OCI-LY1 (cell line): Measurements from ENCODE around the gene AFF4.
A peak's percentile ranks its signal among the peaks of the same experiment; 100 is the strongest.

Experiments
- H2AFZ ChIP-seq: fragments of 200-600 bp; sonication (generic), shearing (Covaris generic); 2 replicates; pipeline ENCODE4 v1.6.0; 2014; ENCODE audit warnings: antibody characterized with exemption, mild to moderate bottlenecking, low read length
- H3F3A ChIP-seq: fragments of 200-600 bp; sonication (generic), shearing (Covaris generic); 2 replicates; pipeline ENCODE4 v1.6.0; 2014; ENCODE audit warnings: mild to moderate bottlenecking, antibody characterized with exemption, low read length, moderate library complexity; ENCODE audit not compliant: insufficient read depth
- H3K27ac ChIP-seq: fragments of 200-600 bp; sonication (generic); 2 replicates; pipeline ENCODE4 v1.5.1; 2014; ENCODE audit warnings: low read length, mixed run types, mild to moderate bottlenecking, low read depth; ENCODE audit not compliant: poor library complexity, severe bottlenecking
- H3K27me3 ChIP-seq: fragments of 200-600 bp; sonication (generic); 2 replicates; pipeline ENCODE4 v1.6.0; 2014; ENCODE audit warnings: antibody characterized with exemption, mild to moderate bottlenecking, low read length, moderate library complexity; ENCODE audit not compliant: insufficient read depth
- H3K36me3 ChIP-seq: fragments of 200-600 bp; sonication (generic); 2 replicates; pipeline ENCODE4 v1.6.1; 2014; ENCODE audit warnings: mild to moderate bottlenecking, antibody characterized with exemption, low read length, moderate library complexity, mixed read lengths; ENCODE audit not compliant: insufficient read depth
- H3K4me1 ChIP-seq: fragments of 200-600 bp; sonication (generic); 2 replicates; pipeline ENCODE4 v1.5.1; 2014; ENCODE audit warnings: mild to moderate bottlenecking, low read length, moderate library complexity; ENCODE audit not compliant: insufficient read depth, severe bottlenecking
- H3K4me2 ChIP-seq: fragments of 200-600 bp; sonication (generic), shearing (Covaris generic); 2 replicates; pipeline ENCODE4 v1.6.1; 2014; ENCODE audit warnings: low read length
- H3K4me3 ChIP-seq: fragments of 200-600 bp; sonication (generic); 2 replicates; pipeline ENCODE4 v1.5.1; 2014; ENCODE audit warnings: low read length, low read depth, mild to moderate bottlenecking, mixed read lengths; ENCODE audit not compliant: poor library complexity, severe bottlenecking
- H3K79me2 ChIP-seq: fragments of 200-600 bp; shearing (Covaris generic); 2 replicates; pipeline ENCODE4 v1.6.1; 2016; ENCODE audit warnings: mixed run types, low read length, mixed read lengths; ENCODE audit not compliant: insufficient read depth
- H3K9ac ChIP-seq: fragments of 200-600 bp; sonication (generic), shearing (Covaris generic); 2 replicates; pipeline ENCODE4 v1.6.1; 2014; ENCODE audit warnings: mild to moderate bottlenecking, low read length, mixed read lengths
- H3K9me2 ChIP-seq: fragments of 200-600 bp; sonication (generic), shearing (Covaris generic); 2 replicates; pipeline ENCODE4 v1.6.1; 2014; ENCODE audit warnings: low read depth, mild to moderate bottlenecking, low read length, mixed read lengths
- H3K9me3 ChIP-seq: fragments of 200-600 bp; shearing (Covaris generic); 2 replicates; pipeline ENCODE4 v1.6.1; 2014; ENCODE audit warnings: low read length, mixed read lengths
- H4K20me1 ChIP-seq: fragments of 200-600 bp; sonication (generic), shearing (Covaris generic); 2 replicates; pipeline ENCODE4 v1.6.0; 2016; ENCODE audit warnings: mild to moderate bottlenecking, low read length; ENCODE audit not compliant: insufficient read depth
- CTCF ChIP-seq: fragments of 200-600 bp; sonication (generic), shearing (Covaris generic); IDR thresholded peaks from 2 replicates; pipeline ENCODE4 v1.5.1; 2017; ENCODE audit warnings: mild to moderate bottlenecking, antibody characterized with exemption, low read length, moderate library complexity, mixed read lengths
- EZH2 ChIP-seq: fragments of 200-600 bp; sonication (generic), shearing (Covaris generic); IDR thresholded peaks from 2 replicates; pipeline ENCODE4 v1.8.0; 2017; ENCODE audit warnings: borderline replicate concordance, mixed run types, mild to moderate bottlenecking, antibody characterized with exemption, low read length, moderate library complexity, mixed read lengths

AFF4 gene

GRCh38 chr5:132829742-132830435, 133.5 kb downstream of the AFF4 start:
- peak overlapping the region; percentile 74 for H3K9ac ChIP-seq
- no peaks in the 10 kb centered on the region for H3K79me2 ChIP-seq
- H3K27ac ChIP-seq = no peak overlapping the region
- H3F3A ChIP-seq = no peaks in the 10 kb centered on the region
- peak overlapping the region; percentile 91 for H3K4me2 ChIP-seq
- peak overlapping the region; percentile 76 for H3K4me3 ChIP-seq
- H2AFZ ChIP-seq = no peak overlapping the region
- H3K9me3 ChIP-seq = no peaks in the 10 kb centered on the region
- no peaks in the 10 kb centered on the region for H3K9me2 ChIP-seq
- H4K20me1 ChIP-seq = no peaks in the 10 kb centered on the region
- H3K36me3 ChIP-seq = no peaks in the 10 kb centered on the region
- TF ChIP-seq CTCF (peak; percentile 76), EZH2 (no peak)
- H3K27me3 ChIP-seq = 0 out of 2 replicates have a peak, but pooled peaks cover 5% of the 10 kb centered on the region
- H3K4me1 ChIP-seq = peaks cover 5% of the 10 kb centered on the region

- Histone ChIP-seq H3K79me2 (no peaks in the 10 kb centered on the region), H3F3A (no peaks in the 10 kb centered on the region), H3K9ac (no peak overlapping the region), H2AFZ (no peak overlapping the region), H3K27me3 (0 out of 2 replicates have a peak, but pooled peaks cover 7% of the 10 kb centered on the region), H4K20me1 (no peaks in the 10 kb centered on the region), H3K27ac (no peak overlapping the region), H3K4me3 (no peak overlapping the region), H3K9me2 (no peaks in the 10 kb centered on the region), H3K4me2 (no peak overlapping the region), H3K9me3 (no peaks in the 10 kb centered on the region), H3K36me3 (no peaks in the 10 kb centered on the region), H3K4me1 (peaks cover 5% of the 10 kb centered on the region)
- TF ChIP-seq CTCF = no peak
- no peak for TF ChIP-seq EZH2
Measured at GRCh38 chr5:132828846-132829494, 134.5 kb downstream of the AFF4 start.

GRCh38 chr5:132827943-132828673, 135.3 kb downstream of the AFF4 start:
- 0 out of 2 replicates have a peak, but pooled peaks cover 7% of the 10 kb centered on the region for H3K27me3 ChIP-seq
- TF ChIP-seq EZH2 (no peak), CTCF (no peak)
- no peak overlapping the region for H3K4me2 ChIP-seq
- H3K36me3 ChIP-seq = no peaks in the 10 kb centered on the region
- no peak overlapping the region for H3K27ac ChIP-seq
- H3K9me3 ChIP-seq = no peaks in the 10 kb centered on the region
- no peak overlapping the region for H2AFZ ChIP-seq
- no peaks in the 10 kb centered on the region for H3K9me2 ChIP-seq
- H3K79me2 ChIP-seq = no peaks in the 10 kb centered on the region
- no peaks in the 10 kb centered on the region for H4K20me1 ChIP-seq
- H3K4me1 ChIP-seq = peaks cover 5% of the 10 kb centered on the region
- H3K9ac ChIP-seq = no peak overlapping the region
- no peaks in the 10 kb centered on the region for H3F3A ChIP-seq
- H3K4me3 ChIP-seq = no peak overlapping the region
